Mesendoderm (in vitro differentiated cells): Measurements from ENCODE around the gene ATP11C.
"Not testable (repeated sequence)": the region's sequence is repeated elsewhere in the genome, so short reads cannot be mapped to it uniquely, and the experiment has no call there.

Experiments
- DNase-seq: peaks from one replicate; pipeline ENCODE4 v3.0.0; 2013
- H2AK5ac ChIP-seq: 2 replicates; pipeline ENCODE4 v1.6.1; 2013; ENCODE audit warnings: low read length, inconsistent platforms
- H2BK120ac ChIP-seq: 2 replicates; pipeline ENCODE4 v1.6.1; 2013; ENCODE audit warnings: low read depth, mild to moderate bottlenecking, low read length, moderate library complexity, mixed read lengths
- H2BK15ac ChIP-seq: replicated peaks from 2 replicates; pipeline ENCODE4 v1.6.1; 2013; ENCODE audit warnings: low read depth, mild to moderate bottlenecking, moderate library complexity
- H2BK5ac ChIP-seq: 2 replicates; pipeline ENCODE4 v1.6.1; 2013; ENCODE audit warnings: low read length, inconsistent platforms
- H3K18ac ChIP-seq: 2 replicates; pipeline ENCODE4 v1.6.1; 2013; ENCODE audit warnings: mild to moderate bottlenecking, low read length, mixed read lengths
- H3K23ac ChIP-seq: one replicate; pipeline ENCODE4 v1.6.1; 2013; ENCODE audit warnings: low read length
- H3K27ac ChIP-seq: 2 replicates; pipeline ENCODE4 v1.5.1; 2013; ENCODE audit warnings: low read depth, mild to moderate bottlenecking, inconsistent platforms, low read length, moderate library complexity
- H3K27me3 ChIP-seq: 2 replicates; pipeline ENCODE4 v1.6.1; 2013; ENCODE audit warnings: low read length, control low read depth, mild to moderate bottlenecking, inconsistent platforms; ENCODE audit not compliant: insufficient read depth, poor library complexity
- H3K36me3 ChIP-seq: 2 replicates; pipeline ENCODE4 v1.6.1; 2013; ENCODE audit warnings: low read length, inconsistent platforms; ENCODE audit not compliant: control insufficient read depth, insufficient read depth
- H3K4ac ChIP-seq: one replicate; pipeline ENCODE4 v1.6.1; 2013; ENCODE audit warnings: low read depth, mild to moderate bottlenecking, low read length, moderate library complexity
- H3K4me1 ChIP-seq: 2 replicates; pipeline ENCODE4 v1.6.1; 2013; ENCODE audit warnings: low read depth, low read length, inconsistent platforms; ENCODE audit not compliant: control insufficient read depth
- H3K4me2 ChIP-seq: 2 replicates; pipeline ENCODE4 v1.6.1; 2013; ENCODE audit warnings: low read length
- H3K4me3 ChIP-seq: 2 replicates; pipeline ENCODE4 v1.5.1; 2013; ENCODE audit warnings: mild to moderate bottlenecking, low read length
- H3K56ac ChIP-seq: one replicate; pipeline ENCODE4 v1.6.1; 2013; ENCODE audit warnings: low read length
- H3K79me1 ChIP-seq: 2 replicates; pipeline ENCODE4 v1.6.1; 2013; ENCODE audit warnings: low read length, inconsistent platforms
- H3K79me2 ChIP-seq: 2 replicates; pipeline ENCODE4 v1.6.1; 2013; ENCODE audit warnings: mild to moderate bottlenecking, low read length; ENCODE audit not compliant: control insufficient read depth, insufficient read depth
- H3K9ac ChIP-seq: 2 replicates; pipeline ENCODE4 v1.6.1; 2013; ENCODE audit warnings: low read length, inconsistent platforms
- H4K5ac ChIP-seq: one replicate; pipeline ENCODE4 v1.6.1; 2013; ENCODE audit warnings: low read length
- H4K8ac ChIP-seq: one replicate; pipeline ENCODE4 v1.6.1; 2013; ENCODE audit warnings: low read depth, mild to moderate bottlenecking, control low read depth, low read length, moderate library complexity
- WGBS: extraction: QIAGEN DNeasy Blood & Tissue Kit; methylation state at CpG from one replicate; pipeline ENCODE4 v1.1.7; 2013; ENCODE audit warnings: low lambda C conversion rate, missing lambda C conversion rate; ENCODE audit not compliant: insufficient coverage; ENCODE audit errors: extremely low coverage; 5-methylcytosine and 5-hydroxymethylcytosine counted together

The ATP11C gene

DNA sequence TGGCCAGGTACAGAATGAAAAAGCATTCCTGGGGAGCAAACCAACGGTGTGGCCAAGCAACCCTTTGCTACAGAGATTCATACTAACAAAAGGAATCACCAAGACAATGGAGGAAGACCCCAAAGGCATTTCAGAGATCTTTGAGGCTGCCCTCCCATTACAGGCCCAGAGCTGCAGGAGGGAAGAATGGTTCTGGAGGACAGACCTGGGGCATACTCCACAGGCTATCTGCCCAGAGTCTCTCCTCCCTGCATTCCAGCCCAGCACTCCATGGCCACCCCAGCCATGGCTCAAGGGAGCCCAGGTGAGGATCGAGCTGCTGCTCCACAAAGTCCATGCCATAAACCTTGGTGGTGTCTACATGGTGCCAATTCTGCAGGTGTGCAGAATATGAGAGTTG is 81.9 kb downstream of the ATP11C start:
- no peak overlapping the region for H4K8ac ChIP-seq
- no peak overlapping the region for H3K27ac ChIP-seq
- no peak overlapping the region for H2BK5ac ChIP-seq
- H3K36me3 ChIP-seq = no peaks in the 10 kb centered on the region
- H2BK15ac ChIP-seq = no peak overlapping the region
- H2AK5ac ChIP-seq = no peak overlapping the region
- H3K79me1 ChIP-seq = peaks cover 2% of the 10 kb centered on the region
- H3K79me2 ChIP-seq = no peaks in the 10 kb centered on the region
- no peak overlapping the region for H3K4me2 ChIP-seq
- WGBS = no CpG with 5 or more reads among the region's 2 CpGs
- no peak overlapping the region for H3K23ac ChIP-seq
- H3K4ac ChIP-seq = no peak overlapping the region
- H3K9ac ChIP-seq = no peak overlapping the region
- H3K27me3 ChIP-seq = no peaks in the 10 kb centered on the region
- H2BK120ac ChIP-seq = no peak overlapping the region
- no peak overlapping the region for H3K4me3 ChIP-seq
- no peak overlapping the region for H3K56ac ChIP-seq
- DNase-seq = no peak
- no peak overlapping the region for H3K18ac ChIP-seq
- H3K4me1 ChIP-seq = no peaks in the 10 kb centered on the region
- no peak overlapping the region for H4K5ac ChIP-seq

DNA sequence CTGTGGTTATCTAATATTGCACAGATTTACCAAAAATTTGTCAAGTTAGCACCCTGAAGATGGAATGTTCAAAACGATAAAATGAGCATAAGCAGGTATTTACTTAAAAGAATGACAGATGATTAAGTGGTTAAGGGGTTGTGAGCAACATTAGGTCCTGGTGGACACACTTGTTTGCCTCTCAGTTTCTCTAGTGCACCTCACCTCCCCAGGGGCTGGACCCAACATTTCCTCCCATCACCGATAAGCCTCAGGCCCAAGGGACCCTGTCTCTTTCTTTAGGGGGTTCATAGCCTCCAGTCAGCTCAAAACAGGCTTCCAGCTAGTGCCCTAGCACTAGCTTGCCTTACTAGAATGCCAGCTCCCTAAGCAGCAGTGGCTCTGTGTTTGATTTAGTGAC is 88.0 kb downstream of the ATP11C start:
- H3K23ac ChIP-seq = no peak overlapping the region
- H3K18ac ChIP-seq = no peak overlapping the region
- H4K8ac ChIP-seq = no peak overlapping the region
- H3K4me1 ChIP-seq = peaks cover 3% of the 10 kb centered on the region
- no peaks in the 10 kb centered on the region for H3K79me1 ChIP-seq
- no peak overlapping the region for H3K56ac ChIP-seq
- no peak overlapping the region for H3K4me3 ChIP-seq
- H3K79me2 ChIP-seq = no peaks in the 10 kb centered on the region
- H4K5ac ChIP-seq = no peak overlapping the region
- DNase-seq = no peak
- H3K4me2 ChIP-seq = no peak overlapping the region
- no CpG with 5 or more reads among the region's 2 CpGs for WGBS
- no peak overlapping the region for H2BK15ac ChIP-seq
- no peak overlapping the region for H3K9ac ChIP-seq
- no peak overlapping the region for H3K4ac ChIP-seq
- no peak overlapping the region for H3K27ac ChIP-seq
- no peaks in the 10 kb centered on the region for H3K27me3 ChIP-seq
- H2BK5ac ChIP-seq = no peak overlapping the region
- H2AK5ac ChIP-seq = no peak overlapping the region
- H3K36me3 ChIP-seq = no peaks in the 10 kb centered on the region
- no peak overlapping the region for H2BK120ac ChIP-seq

GRCh38 chrX:139844163-139844562 is 88.7 kb downstream of the ATP11C start:
- Histone ChIP-seq H3K9ac (no peak overlapping the region), H3K18ac (no peak overlapping the region)
- no CpG with 5 or more reads among the region's 2 CpGs for WGBS

DNA sequence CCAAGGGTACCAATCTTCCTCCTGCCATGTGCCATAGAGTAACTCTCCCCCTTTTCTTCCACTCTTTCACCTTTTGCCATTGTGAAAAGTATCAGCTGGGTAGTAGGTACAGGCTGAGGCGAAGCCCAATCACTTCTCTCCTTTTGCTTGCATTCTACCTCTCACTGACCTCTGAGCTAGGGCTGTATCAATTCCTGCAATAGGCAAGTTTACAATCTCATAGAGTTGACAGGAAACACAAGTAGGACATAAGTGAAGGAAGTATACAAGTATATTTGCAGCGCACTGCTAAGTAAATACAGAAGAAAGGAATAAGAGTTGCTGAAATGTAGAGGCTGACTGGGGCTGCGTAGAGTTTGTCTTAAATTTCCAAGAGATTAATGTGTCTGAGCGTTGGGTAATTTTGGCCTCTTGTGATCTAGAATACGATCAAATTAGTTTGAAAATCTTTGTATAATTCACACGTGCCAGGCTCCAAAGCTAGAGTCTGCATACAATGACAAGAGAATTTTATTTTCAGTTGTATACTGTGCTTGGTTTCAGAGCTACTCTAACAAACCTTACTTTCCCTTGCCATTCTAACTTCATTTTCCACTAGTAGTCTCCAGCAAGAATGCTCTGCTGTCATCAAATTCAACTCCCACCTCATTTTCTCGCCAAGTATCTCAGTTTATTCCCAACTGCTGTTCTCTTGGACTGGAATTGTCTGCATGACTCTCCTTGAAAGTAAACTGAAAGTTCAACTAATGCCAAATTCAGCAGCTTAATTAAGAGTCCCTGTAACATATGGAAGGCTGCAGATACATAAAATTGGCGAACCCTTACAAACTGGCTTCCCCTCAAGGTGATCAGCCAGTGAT is 90.3 kb downstream of the ATP11C start:
- Histone ChIP-seq H3K4me2 (no peak overlapping the region), H3K36me3 (no peaks in the 10 kb centered on the region), H3K56ac (no peak overlapping the region), H3K27me3 (no peaks in the 10 kb centered on the region), H4K5ac (no peak overlapping the region), H2BK120ac (no peak overlapping the region), H3K4ac (no peak overlapping the region), H3K4me3 (no peak overlapping the region), H3K4me1 (peaks cover 3% of the 10 kb centered on the region), H2AK5ac (no peak overlapping the region), H4K8ac (no peak overlapping the region), H3K18ac (no peak overlapping the region), H3K23ac (no peak overlapping the region), H3K79me1 (no peaks in the 10 kb centered on the region), H3K27ac (no peak overlapping the region), H2BK15ac (no peak overlapping the region), H3K9ac (no peak overlapping the region), H2BK5ac (no peak overlapping the region), H3K79me2 (peaks cover 2% of the 10 kb centered on the region)
- no CpG with 5 or more reads among the region's 8 CpGs for WGBS
- no peak for DNase-seq

More at GRCh38 chrX:139844163-139844562, 88.7 kb downstream of the ATP11C start:
- H3K56ac ChIP-seq = no peak overlapping the region
- no peak overlapping the region for H4K8ac ChIP-seq
- H3K27me3 ChIP-seq = no peaks in the 10 kb centered on the region
- H3K36me3 ChIP-seq = no peaks in the 10 kb centered on the region
- H3K27ac ChIP-seq = no peak overlapping the region
- no peak overlapping the region for H3K23ac ChIP-seq
- H3K79me1 ChIP-seq = no peaks in the 10 kb centered on the region
- peaks cover 3% of the 10 kb centered on the region for H3K4me1 ChIP-seq
- peaks cover 2% of the 10 kb centered on the region for H3K79me2 ChIP-seq
- no peak overlapping the region for H2AK5ac ChIP-seq
- no peak overlapping the region for H2BK15ac ChIP-seq
- no peak overlapping the region for H2BK5ac ChIP-seq
- H3K4ac ChIP-seq = no peak overlapping the region
- no peak overlapping the region for H3K4me3 ChIP-seq
- DNase-seq = no peak
- H2BK120ac ChIP-seq = no peak overlapping the region
- no peak overlapping the region for H3K4me2 ChIP-seq
- H4K5ac ChIP-seq = no peak overlapping the region

- not testable (repeated sequence) for H2AK5ac ChIP-seq, H3K9ac ChIP-seq, H3K4ac ChIP-seq, H3K4me2 ChIP-seq, H3K4me1 ChIP-seq, H2BK15ac ChIP-seq, H3K23ac ChIP-seq, H3K18ac ChIP-seq, H3K79me2 ChIP-seq, H2BK5ac ChIP-seq, H4K8ac ChIP-seq, DNase-seq, H3K4me3 ChIP-seq, H3K27me3 ChIP-seq, H3K56ac ChIP-seq, H4K5ac ChIP-seq, H3K79me1 ChIP-seq, H3K27ac ChIP-seq, H2BK120ac ChIP-seq, H3K36me3 ChIP-seq
- no CpG with 5 or more reads among the region's 5 CpGs for WGBS
These were observed 96.5 kb downstream of the ATP11C start for GRCh38 chrX:139836335-139836734.

DNA sequence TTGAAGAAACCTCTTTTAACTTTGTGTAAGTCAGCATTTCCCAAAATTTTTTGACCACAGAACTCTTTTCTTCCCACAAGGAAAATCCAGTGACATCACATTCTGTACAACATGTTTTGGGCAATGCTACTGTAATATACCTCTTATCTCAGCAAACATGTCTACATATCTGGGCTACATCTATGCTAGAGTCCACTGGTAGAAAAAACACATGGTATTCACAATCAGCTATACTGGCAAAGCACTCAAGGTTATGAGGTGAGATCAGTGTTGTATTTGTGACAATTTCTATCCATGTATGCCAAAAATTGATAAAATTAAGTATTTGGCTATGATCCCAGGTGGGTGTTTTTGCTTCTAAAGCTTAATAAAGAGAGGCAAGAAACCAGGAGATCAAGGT is 98.0 kb downstream of the ATP11C start:
- Histone ChIP-seq H2BK5ac (no peak overlapping the region), H2BK120ac (no peak overlapping the region), H3K27me3 (no peaks in the 10 kb centered on the region), H3K27ac (no peak overlapping the region), H3K79me2 (peaks cover 3% of the 10 kb centered on the region), H3K4me2 (no peak overlapping the region), H3K36me3 (no peaks in the 10 kb centered on the region), H3K4me1 (peaks cover 2% of the 10 kb centered on the region), H3K4me3 (no peak overlapping the region), H2AK5ac (no peak overlapping the region), H3K79me1 (no peaks in the 10 kb centered on the region), H4K8ac (no peak overlapping the region), H3K56ac (no peak overlapping the region), H3K4ac (no peak overlapping the region), H3K23ac (no peak overlapping the region), H2BK15ac (no peak overlapping the region), H3K9ac (no peak overlapping the region), H3K18ac (no peak overlapping the region), H4K5ac (no peak overlapping the region)
- DNase-seq = no peak
